Activated naive CD4-positive, alpha-beta T cell treated with anti-CD3 and anti-CD28 coated beads, Interleukin-2, amount 10 ng/mL, durations not matched to agents 7 days and 5 days (primary cell): Measurements from ENCODE around the gene IGF1R.

Experiments used
- CTCF ChIA-PET: fragments of 350-600 bp; sonication (Branson Sonifier 250); formaldehyde crosslinking; loops from one replicate; lab custom pipeline; 2021; ENCODE audit warnings: antibody characterized with exemption; lab: Charles Lee
- DNase-seq: peaks from one replicate; pipeline ENCODE4 v3.0.0-alpha.2; 2020
- H3K27ac Mint-ChIP-seq: one replicate; pipeline ENCODE4 v1.8.0; 2021; ENCODE audit warnings: mild to moderate bottlenecking, moderate library complexity, mixed read lengths
- H3K27me3 Mint-ChIP-seq: one replicate; pipeline ENCODE4 v1.8.0; 2021; ENCODE audit warnings: mild to moderate bottlenecking, mixed read lengths
- H3K36me3 Mint-ChIP-seq: one replicate; pipeline ENCODE4 v1.8.0; 2021; ENCODE audit warnings: mixed read lengths
- H3K4me1 Mint-ChIP-seq: one replicate; pipeline ENCODE4 v1.8.0; 2021; ENCODE audit warnings: mixed read lengths
- H3K4me3 Mint-ChIP-seq: one replicate; pipeline ENCODE4 v1.8.0; 2021; ENCODE audit warnings: mild to moderate bottlenecking, moderate library complexity, mixed read lengths
- H3K9me3 Mint-ChIP-seq: one replicate; pipeline ENCODE4 v1.8.0; 2021; ENCODE audit warnings: mixed read lengths

Gene IGF1R

DNA sequence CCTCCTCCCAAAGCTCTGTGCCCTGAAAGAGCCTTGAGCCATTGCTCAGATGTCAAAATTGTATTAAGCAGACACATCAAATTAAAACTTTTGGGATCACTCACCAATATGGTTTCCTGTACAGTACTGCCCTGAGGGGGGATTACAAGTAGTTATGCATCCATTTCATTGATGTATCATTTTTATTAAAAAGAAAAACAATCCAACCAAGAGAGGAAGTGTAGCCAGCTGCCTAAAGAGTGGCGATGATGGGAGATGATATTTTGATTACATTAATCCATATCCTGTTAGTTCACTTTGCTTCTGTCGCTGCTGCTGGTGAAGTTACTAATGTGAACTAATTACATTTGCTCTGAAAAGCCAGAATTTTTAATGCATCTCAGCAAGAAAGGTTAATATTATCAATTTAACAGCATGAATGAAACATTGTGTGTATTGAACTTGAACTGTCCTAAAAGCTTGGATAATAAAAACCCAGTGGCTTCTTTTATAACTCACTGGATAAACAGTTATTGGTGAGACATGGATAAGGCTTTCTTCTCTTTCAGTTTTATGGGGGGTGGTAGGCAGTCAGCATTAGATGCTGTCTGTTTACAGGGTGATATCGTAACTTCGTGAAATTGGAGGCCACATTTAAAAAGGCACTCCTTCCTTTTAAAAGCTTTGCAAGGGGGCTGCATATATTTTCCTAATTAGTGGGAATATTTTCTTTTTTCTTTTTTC is 87.7 kb downstream of the IGF1R start:
- Mint-ChIP-seq H3K4me3 (no peak overlapping the region), H3K36me3 (peaks cover 2% of the 10 kb centered on the region), H3K27ac (no peak overlapping the region), H3K27me3 (no peaks in the 10 kb centered on the region), H3K4me1 (peaks cover 35% of the 10 kb centered on the region), H3K9me3 (peaks cover 2% of the 10 kb centered on the region)
- CTCF ChIA-PET: interaction anchor here (0.6 kb wide), 1 partner anchor 128 kb away, joined by 4 read pairs; no protein-coding TSS in a partner anchor
- DNase-seq: no peak

DNA sequence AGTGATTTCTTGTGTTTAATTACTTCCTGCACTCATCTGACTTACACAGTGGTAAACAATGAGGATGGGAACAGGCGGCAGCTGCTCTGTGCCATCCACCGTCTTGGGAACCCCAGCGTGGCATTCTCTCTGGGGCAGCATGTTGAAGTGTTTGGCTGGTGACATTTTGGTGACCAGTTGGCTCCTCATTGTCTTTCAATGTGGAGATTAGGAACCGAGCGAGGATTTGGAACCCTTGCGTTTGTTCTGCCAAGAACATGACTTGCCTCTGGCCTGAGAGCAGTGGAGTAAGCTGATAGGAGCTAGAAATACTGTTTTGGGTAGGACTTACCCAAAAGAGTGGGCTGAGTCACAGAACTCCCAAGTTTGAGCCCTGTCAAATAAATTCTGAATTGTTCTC is 88.8 kb downstream of the IGF1R start:
- Mint-ChIP-seq H3K4me3 (no peak overlapping the region), H3K4me1 (peaks cover 37% of the 10 kb centered on the region), H3K27ac (no peak overlapping the region), H3K27me3 (no peaks in the 10 kb centered on the region), H3K36me3 (peaks cover 2% of the 10 kb centered on the region), H3K9me3 (peaks cover 2% of the 10 kb centered on the region)
- CTCF ChIA-PET: no interaction called here
- DNase-seq: no peak

DNA sequence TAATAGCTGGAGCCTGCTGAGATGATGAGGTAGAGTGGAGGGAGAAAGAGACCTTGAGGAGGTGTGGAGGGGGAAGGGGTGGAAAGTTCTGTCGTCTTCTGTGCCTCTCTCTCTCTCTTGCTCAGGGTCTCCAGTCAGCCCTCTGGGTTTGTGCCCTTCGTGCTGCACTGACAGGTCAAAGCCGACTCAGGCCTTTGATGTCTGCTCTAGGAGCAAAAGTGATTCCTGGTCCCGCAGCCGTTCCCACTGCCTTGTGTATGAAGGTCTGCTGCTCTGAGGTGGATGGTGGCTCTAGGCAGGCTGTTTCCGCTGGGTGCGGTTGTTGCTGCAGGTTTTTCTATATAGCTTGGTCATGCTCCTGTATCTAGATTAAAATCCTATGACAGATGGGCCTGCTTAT is 89.4 kb downstream of the IGF1R start:
- Mint-ChIP-seq H3K27me3 (no peaks in the 10 kb centered on the region), H3K9me3 (peaks cover 2% of the 10 kb centered on the region), H3K4me1 (peaks cover 37% of the 10 kb centered on the region), H3K27ac (no peak overlapping the region), H3K36me3 (peaks cover 2% of the 10 kb centered on the region), H3K4me3 (no peak overlapping the region)
- CTCF ChIA-PET: no interaction called here
- no peak for DNase-seq

DNA sequence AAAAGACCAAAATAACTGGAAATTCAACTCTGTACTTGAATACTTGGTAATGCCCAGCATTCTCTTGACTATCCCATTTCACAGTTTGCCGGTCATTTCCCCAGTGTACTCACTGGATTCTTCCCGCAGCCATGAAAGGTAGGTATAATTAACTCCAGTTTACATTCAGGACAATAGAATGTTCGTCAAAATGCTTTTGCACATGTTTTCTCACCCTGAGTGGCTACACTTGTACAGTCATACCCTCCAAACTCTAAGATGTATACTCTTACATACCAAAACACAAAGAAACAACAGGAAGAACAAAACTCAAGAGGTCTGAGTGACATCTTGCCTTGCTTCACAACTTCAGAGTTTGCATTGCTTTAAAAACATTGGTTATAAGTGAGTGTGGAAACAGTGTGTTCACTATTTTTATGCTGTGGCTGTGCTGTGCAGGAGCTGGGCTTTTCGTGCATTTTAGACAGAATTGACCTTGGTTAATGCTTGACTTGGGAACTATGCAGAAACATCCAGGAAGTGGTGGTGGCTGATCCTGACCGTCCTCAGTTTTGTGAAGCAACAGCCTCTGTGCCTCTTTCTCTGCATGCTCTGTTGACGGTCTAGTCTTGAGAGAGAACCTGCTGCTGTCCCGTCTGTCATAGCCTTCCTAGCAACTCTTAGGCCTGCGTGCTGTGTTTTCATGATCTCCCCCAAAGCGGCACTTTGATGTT is 90.5 kb downstream of the IGF1R start:
- no peak for DNase-seq
- CTCF ChIA-PET: no interaction called here
- Mint-ChIP-seq H3K4me1 (peaks cover 37% of the 10 kb centered on the region), H3K27me3 (no peaks in the 10 kb centered on the region), H3K9me3 (peaks cover 2% of the 10 kb centered on the region), H3K4me3 (no peak overlapping the region), H3K27ac (no peak overlapping the region), H3K36me3 (peaks cover 2% of the 10 kb centered on the region)

DNA sequence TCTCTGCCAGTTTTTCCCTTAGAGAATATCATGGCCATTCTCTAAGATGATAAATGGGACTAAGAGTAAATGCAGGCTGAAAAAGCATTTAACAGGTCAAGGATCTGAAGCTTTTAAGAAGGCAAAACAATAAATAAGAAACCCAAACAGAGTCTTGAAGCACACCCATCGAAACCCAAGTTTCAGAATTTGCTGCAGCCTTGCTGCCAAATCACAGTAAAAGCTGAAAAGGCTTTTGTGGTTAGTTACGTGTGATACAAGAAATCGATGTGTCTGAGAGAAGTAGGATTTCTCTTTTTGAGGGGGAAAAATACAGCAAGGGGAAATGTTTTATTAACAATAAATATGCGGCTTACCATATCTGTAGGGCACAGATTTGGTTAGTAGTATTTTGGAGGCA is 92.0 kb downstream of the IGF1R start:
- Mint-ChIP-seq H3K9me3 (peaks cover 2% of the 10 kb centered on the region), H3K4me1 (peaks cover 43% of the 10 kb centered on the region), H3K27ac (no peak overlapping the region), H3K36me3 (peaks cover 2% of the 10 kb centered on the region), H3K27me3 (peaks cover 4% of the 10 kb centered on the region), H3K4me3 (no peak overlapping the region)
- CTCF ChIA-PET: no interaction called here
- no peak for DNase-seq

DNA sequence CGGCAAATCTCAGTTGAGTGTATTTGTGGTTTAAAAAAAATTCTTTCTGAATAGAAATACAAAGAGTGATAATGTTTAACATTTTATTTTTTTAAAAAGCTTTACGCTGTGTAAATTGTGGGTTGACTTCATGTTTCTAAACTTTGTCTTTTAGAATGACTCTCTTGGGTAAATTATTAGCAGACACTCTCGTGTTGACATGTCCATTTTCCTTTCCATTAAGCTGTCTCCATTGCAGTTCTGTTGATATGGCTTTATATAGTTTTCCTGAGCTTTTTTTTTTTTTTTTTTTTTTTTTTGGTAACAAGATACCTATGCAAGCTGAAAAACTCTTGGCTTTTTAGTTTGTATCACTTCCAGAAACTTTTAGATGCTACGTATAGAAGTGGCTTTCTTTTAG is 92.6 kb downstream of the IGF1R start:
- H3K9me3 Mint-ChIP-seq: peaks cover 2% of the 10 kb centered on the region
- H3K4me3 Mint-ChIP-seq: no peak overlapping the region
- H3K27ac Mint-ChIP-seq: no peak overlapping the region
- peaks cover 2% of the 10 kb centered on the region for H3K36me3 Mint-ChIP-seq
- CTCF ChIA-PET: interaction anchor here (1.4 kb wide), 1 partner anchor 140 kb away, joined by 3 read pairs; no protein-coding TSS in a partner anchor
- peaks cover 47% of the 10 kb centered on the region for H3K4me1 Mint-ChIP-seq
- no peak for DNase-seq
- peaks cover 4% of the 10 kb centered on the region for H3K27me3 Mint-ChIP-seq

DNA sequence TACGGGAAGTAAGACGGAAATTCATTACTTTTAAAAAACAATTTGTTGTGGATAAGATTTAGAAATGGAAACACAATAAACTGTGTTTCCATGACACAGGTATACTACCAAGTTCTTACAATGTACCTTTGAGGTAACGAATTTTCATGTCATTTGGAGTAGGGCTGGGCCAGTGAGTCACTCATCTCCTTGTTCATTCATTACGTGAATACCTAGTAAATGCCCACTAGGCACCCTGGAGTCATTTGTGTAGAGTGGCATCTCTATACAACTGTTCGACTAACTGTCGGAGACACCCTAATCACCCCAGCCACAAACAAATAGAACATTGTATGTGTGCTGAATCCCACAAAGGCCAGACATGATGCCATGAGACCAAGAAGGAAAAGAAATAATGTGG is 94.8 kb downstream of the IGF1R start:
- peaks cover 4% of the 10 kb centered on the region for H3K27me3 Mint-ChIP-seq
- peaks cover 2% of the 10 kb centered on the region for H3K36me3 Mint-ChIP-seq
- H3K4me3 Mint-ChIP-seq: no peak overlapping the region
- H3K4me1 Mint-ChIP-seq: peaks cover 52% of the 10 kb centered on the region
- CTCF ChIA-PET: interaction anchor here (1.5 kb wide), 1 partner anchor 36 kb away, joined by 3 read pairs; no protein-coding TSS in a partner anchor
- DNase-seq: no peak
- no peak overlapping the region for H3K27ac Mint-ChIP-seq
- peaks cover 2% of the 10 kb centered on the region for H3K9me3 Mint-ChIP-seq

DNA sequence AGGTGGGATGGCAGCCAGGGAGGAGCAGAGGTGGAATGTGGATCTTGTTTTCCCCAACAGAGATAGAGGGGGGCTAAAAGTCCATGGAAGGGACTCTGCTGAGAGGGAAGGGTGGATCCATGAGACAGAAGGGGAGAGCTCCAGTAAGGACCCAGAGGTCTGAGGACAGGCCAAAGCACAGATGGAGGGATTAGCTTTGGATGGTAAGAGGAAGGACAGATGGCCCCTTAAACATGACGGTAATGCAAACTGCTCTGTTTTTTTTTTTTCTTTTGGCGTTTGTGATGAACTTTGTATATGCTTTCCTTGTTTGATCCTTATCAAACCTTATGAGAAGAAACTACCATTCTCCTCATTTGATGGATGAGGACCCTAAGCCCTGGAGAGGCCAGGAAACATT is 96.2 kb downstream of the IGF1R start:
- H3K4me1 Mint-ChIP-seq: peaks cover 39% of the 10 kb centered on the region
- CTCF ChIA-PET: no interaction called here
- no peak overlapping the region for H3K27ac Mint-ChIP-seq
- H3K4me3 Mint-ChIP-seq: no peak overlapping the region
- no peaks in the 10 kb centered on the region for H3K36me3 Mint-ChIP-seq
- H3K27me3 Mint-ChIP-seq: peaks cover 4% of the 10 kb centered on the region
- H3K9me3 Mint-ChIP-seq: no peaks in the 10 kb centered on the region
- DNase-seq: no peak

DNA sequence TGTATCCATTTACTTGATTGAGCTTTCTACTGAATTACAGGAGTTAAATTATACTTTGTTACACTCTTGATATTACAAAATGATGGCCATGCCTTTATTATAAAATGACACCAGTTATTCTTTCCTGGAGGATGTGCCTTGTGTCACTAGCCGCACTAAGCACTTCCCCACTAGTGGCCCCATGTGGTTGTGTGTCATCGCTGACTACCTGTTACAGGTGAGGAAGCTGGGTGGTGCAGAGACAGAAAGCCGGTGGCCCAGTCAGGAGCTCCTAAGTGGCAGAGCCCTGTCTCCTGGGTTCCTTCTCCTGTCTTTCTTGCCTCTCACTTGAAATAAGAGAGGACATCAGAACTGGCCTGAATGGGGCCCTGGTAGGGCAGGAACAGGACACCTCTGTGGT is 96.8 kb downstream of the IGF1R start:
- Mint-ChIP-seq H3K9me3 (no peaks in the 10 kb centered on the region), H3K36me3 (no peaks in the 10 kb centered on the region), H3K4me3 (no peak overlapping the region), H3K27ac (no peak overlapping the region), H3K27me3 (peaks cover 4% of the 10 kb centered on the region), H3K4me1 (peaks cover 34% of the 10 kb centered on the region)
- no peak for DNase-seq
- CTCF ChIA-PET: no interaction called here

DNA sequence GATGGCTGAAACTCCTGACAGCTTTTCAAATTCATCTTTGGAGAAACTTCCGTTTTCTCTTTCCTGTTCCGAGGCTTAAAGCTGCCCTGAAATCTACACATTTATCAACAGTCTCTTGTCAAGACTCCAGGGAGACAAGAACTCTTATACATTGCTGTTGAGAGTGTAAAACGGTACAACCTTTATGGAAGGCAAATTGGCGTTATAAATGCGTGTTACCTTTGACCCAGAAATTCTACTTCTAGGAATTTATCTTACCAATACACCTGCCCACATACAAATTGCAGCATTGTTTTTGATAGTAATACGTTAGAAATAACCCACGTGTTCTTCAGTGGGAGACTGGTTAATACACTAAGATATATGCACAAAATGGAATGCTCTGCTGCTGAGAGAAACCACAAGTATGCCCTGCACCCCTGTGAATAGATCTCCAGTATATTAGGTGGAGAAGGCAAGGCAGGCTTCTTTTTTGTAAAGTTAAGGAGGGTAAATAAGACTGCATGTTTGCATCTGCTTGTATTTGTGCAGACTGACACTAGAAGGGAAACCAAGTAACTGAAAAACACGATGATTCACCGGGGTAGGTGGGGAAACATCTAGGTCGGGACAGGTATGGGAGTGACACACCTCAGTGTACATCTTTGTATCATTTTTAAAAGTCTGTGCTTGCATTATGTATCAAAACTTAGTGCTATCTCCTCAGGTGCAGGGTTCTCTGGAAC is 97.5 kb downstream of the IGF1R start:
- Mint-ChIP-seq H3K27me3 (peaks cover 4% of the 10 kb centered on the region), H3K9me3 (no peaks in the 10 kb centered on the region), H3K4me3 (no peak overlapping the region), H3K27ac (no peak overlapping the region), H3K4me1 (peaks cover 31% of the 10 kb centered on the region), H3K36me3 (no peaks in the 10 kb centered on the region)
- CTCF ChIA-PET: no interaction called here
- no peak for DNase-seq

DNA sequence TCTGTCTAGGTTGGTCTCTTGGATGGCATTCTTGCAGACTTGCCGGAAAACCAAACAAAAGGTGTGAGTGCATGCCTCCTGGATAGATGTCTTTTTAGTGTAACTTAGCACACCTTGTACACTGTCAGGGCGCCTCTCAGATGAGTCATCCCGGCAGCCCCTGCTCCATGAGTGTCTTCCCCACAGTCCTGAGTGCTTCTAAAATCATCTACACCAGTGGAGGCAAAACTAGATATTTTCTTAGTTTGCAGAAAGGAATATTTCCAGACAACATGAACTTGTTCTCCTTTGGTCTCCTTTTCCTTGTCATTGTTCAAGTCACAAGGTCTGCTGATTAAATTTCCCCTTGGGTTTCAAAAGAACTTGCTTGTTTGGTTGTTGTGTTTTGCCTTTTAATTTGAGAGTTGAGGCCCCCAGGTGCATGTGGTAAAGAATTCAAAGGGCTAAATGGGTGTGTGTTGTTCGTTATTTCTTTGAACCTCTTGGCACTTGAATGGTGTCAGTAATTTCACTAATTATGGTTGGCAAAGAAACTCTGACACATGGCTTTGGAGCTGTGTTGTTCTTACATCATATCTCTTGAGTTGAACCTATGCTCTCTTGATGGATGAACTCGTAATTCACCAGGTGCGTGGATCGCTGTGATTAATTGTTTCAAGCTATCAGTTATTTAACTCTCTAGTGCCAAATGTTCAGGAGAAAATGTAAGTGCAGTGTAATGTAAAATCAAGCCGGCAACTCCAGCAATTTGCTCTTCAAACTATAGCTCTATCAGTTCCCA is 98.2 kb downstream of the IGF1R start:
- Mint-ChIP-seq H3K36me3 (no peaks in the 10 kb centered on the region), H3K4me3 (no peak overlapping the region), H3K27me3 (peaks cover 4% of the 10 kb centered on the region)

DNA sequence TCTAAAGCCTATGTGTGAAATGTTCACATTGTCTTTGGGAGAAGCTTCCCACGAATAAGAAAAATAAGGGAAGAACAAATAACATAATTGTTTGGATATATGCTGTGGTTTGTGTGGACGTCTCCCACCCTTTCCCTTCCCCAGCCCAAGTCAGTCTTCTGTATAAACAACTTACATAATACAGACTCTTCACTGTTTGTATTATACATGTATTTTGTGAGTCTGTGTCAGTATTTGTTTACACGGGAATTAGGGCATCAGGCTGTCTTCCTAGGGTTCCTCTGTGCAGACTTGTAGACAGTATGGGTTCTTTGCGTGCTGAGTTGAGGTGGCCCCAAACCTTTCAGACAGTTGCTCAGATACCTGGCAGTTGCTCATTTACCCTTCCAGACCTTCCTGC is 103.4 kb downstream of the IGF1R start:
- H3K4me1 Mint-ChIP-seq: peaks cover 1% of the 10 kb centered on the region
- no peak overlapping the region for H3K27ac Mint-ChIP-seq
- CTCF ChIA-PET: no interaction called here
- H3K27me3 Mint-ChIP-seq: no peaks in the 10 kb centered on the region
- H3K9me3 Mint-ChIP-seq: no peaks in the 10 kb centered on the region
- H3K36me3 Mint-ChIP-seq: no peaks in the 10 kb centered on the region
- DNase-seq: no peak
- H3K4me3 Mint-ChIP-seq: no peak overlapping the region

More for the DNA sequence above, 98.2 kb downstream of the IGF1R start:
- CTCF ChIA-PET: no interaction called here
- Mint-ChIP-seq H3K9me3 (no peaks in the 10 kb centered on the region), H3K4me1 (peaks cover 31% of the 10 kb centered on the region), H3K27ac (no peak overlapping the region)
- no peak for DNase-seq

DNA sequence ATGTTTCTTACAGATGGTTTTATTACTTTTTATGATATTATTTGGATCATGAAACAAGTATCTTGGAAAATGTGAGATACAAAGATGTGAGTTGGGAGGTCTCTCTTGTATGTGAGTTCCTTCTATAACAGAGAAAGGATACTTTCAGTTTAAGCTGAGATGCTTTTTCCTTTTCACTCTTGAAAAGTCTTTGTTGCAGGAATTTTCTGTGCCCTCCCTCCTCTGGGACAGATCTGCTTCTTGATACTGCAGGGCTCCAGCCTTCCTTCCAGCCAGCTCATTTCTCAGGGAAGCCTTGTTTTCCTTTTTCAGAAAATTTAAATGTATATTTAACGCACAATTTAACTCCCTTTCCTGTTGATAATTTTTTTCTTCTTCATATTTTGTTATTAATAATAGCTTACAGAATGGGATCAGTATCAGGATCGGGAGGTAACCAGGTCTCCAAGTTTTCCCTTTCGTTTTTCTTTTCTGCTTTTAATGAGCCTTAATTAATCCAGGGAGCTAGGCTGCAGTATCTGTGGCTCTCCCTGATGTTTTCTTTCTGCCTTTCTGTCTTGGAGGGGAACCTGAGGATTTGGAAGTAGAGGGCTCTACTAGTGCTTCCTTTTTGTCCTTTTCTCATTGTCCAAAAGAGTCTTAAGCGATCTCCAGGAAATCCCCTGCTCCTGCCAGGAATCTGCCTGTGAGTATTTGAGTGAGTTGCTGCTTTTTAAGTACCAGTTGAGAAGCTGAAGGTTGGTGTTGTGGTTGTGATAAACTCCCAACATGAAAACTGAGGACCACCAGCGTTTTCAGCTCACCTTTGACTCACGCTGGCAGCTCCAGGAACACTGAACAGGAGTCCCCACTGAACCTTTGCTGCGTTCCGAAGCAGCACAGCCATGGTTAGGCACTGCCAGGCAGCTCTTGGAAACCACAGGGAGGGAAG is 105.7 kb downstream of the IGF1R start:
- DNase-seq: no peak
- no peaks in the 10 kb centered on the region for H3K27me3 Mint-ChIP-seq
- CTCF ChIA-PET: interaction anchor here (1.1 kb wide), 1 partner anchor 18 kb away, joined by 3 read pairs; no protein-coding TSS in a partner anchor
- no peaks in the 10 kb centered on the region for H3K9me3 Mint-ChIP-seq
- no peak overlapping the region for H3K27ac Mint-ChIP-seq
- H3K36me3 Mint-ChIP-seq: no peaks in the 10 kb centered on the region
- H3K4me1 Mint-ChIP-seq: no peaks in the 10 kb centered on the region
- H3K4me3 Mint-ChIP-seq: no peak overlapping the region
